Loucy (cell line): ENCODE measurements around the gene NANOS2.

Experiments
- H2AFZ ChIP-seq: fragments of 200-600 bp; sonication (generic); 2 replicates; pipeline ENCODE4 v1.6.0; 2016; ENCODE audit warnings: antibody characterized with exemption, mild to moderate bottlenecking, low read length, moderate library complexity
- H3F3A ChIP-seq: fragments of 200-600 bp; 2 replicates; pipeline ENCODE4 v1.6.0; 2016; ENCODE audit warnings: antibody characterized with exemption, low read depth, mild to moderate bottlenecking
- H3K27me3 ChIP-seq: fragments of 200-600 bp; sonication (generic); 2 replicates; pipeline ENCODE4 v1.6.1; 2014; ENCODE audit warnings: low read length, mild to moderate bottlenecking; ENCODE audit not compliant: insufficient read depth, poor library complexity, severe bottlenecking
- H3K36me3 ChIP-seq: fragments of 200-600 bp; sonication (generic); 2 replicates; pipeline ENCODE4 v1.6.1; 2016; ENCODE audit warnings: low read length; ENCODE audit not compliant: insufficient read depth
- H3K4me1 ChIP-seq: fragments of 200-600 bp; sonication (generic); 2 replicates; pipeline ENCODE4 v1.5.1; 2014; ENCODE audit warnings: low read length, mild to moderate bottlenecking; ENCODE audit not compliant: insufficient read depth, poor library complexity, severe bottlenecking
- H3K4me2 ChIP-seq: fragments of 200-600 bp; sonication (generic); 2 replicates; pipeline ENCODE4 v1.6.0; 2014; ENCODE audit warnings: antibody characterized with exemption, low read length, low read depth, mild to moderate bottlenecking; ENCODE audit not compliant: poor library complexity, severe bottlenecking
- H3K4me3 ChIP-seq: fragments of 200-600 bp; sonication (generic); 2 replicates; pipeline ENCODE4 v1.5.1; 2014; ENCODE audit warnings: low read length, mild to moderate bottlenecking, mixed read lengths; ENCODE audit not compliant: poor library complexity, severe bottlenecking
- H3K79me2 ChIP-seq: fragments of 200-600 bp; sonication (generic); 2 replicates; pipeline ENCODE4 v1.6.1; 2014; ENCODE audit warnings: low read length; ENCODE audit not compliant: insufficient read depth
- H3K9ac ChIP-seq: fragments of 200-600 bp; sonication (generic); 2 replicates; pipeline ENCODE4 v1.6.0; 2014; ENCODE audit warnings: mild to moderate bottlenecking, low read depth, low read length, moderate library complexity; ENCODE audit not compliant: poor library complexity, severe bottlenecking
- H3K9me2 ChIP-seq: fragments of 200-600 bp; sonication (generic); replicated peaks from 2 replicates; pipeline ENCODE4 v1.6.1; 2016; ENCODE audit warnings: low read depth, low read length, mixed read lengths
- H3K9me3 ChIP-seq: fragments of 200-600 bp; sonication (generic); 2 replicates; pipeline ENCODE4 v1.6.1; 2014; ENCODE audit warnings: mild to moderate bottlenecking, antibody characterized with exemption, low read length, low read depth; ENCODE audit not compliant: insufficient read depth
- H4K20me1 ChIP-seq: fragments of 200-600 bp; sonication (generic); 2 replicates; pipeline ENCODE4 v1.6.0; 2014; ENCODE audit warnings: antibody characterized with exemption, low read length, mild to moderate bottlenecking; ENCODE audit not compliant: insufficient read depth, poor library complexity, severe bottlenecking
- CTCF ChIP-seq: fragments of 200-600 bp; sonication (generic); conservative IDR thresholded peaks from 2 replicates; pipeline ENCODE4 v1.5.1; 2014; ENCODE audit warnings: mild to moderate bottlenecking, antibody characterized with exemption, low read length
- EZH2phosphoT487 ChIP-seq: fragments of 200-600 bp; IDR thresholded peaks from 2 replicates; pipeline ENCODE4 v1.6.1; 2018; ENCODE audit warnings: antibody characterized with exemption, mild to moderate bottlenecking, moderate library complexity, borderline replicate concordance

NANOS2 gene

DNA sequence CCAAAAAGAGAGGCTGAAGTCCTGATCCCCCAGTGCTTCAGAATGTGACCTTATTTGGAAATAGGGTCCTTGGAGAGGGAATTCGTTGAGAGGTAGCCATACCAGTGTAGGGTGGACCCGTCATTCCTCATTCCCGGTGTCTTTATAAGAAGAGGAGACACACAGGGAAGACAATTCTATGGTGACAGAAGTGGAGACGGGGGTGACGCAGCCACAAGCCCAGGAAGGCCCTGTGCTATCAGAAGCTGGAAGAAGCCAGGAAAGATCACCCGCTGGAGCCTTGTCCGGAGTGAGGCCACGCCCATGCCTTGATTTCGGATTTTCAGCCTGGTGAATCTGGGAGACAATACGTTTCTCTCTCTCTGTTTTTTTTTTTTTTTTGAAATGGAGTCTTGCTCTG is 9.6 kb downstream of the NANOS2 start:
- Histone ChIP-seq H3F3A (no peaks in the 10 kb centered on the region), H3K9me2 (no peaks in the 10 kb centered on the region), H3K4me2 (no peak overlapping the region), H3K4me1 (peaks cover 5% of the 10 kb centered on the region), H3K9me3 (no peaks in the 10 kb centered on the region), H4K20me1 (peaks cover 4% of the 10 kb centered on the region), H3K9ac (no peak overlapping the region), H3K79me2 (peaks cover 23% of the 10 kb centered on the region), H3K36me3 (no peaks in the 10 kb centered on the region), H3K4me3 (no peak overlapping the region), H3K27me3 (no peaks in the 10 kb centered on the region), H2AFZ (no peak overlapping the region)
- no peak for TF ChIP-seq EZH2phosphoT487
- no peak for TF ChIP-seq CTCF

- Histone ChIP-seq H3K9ac (peak overlapping the region; percentile 98), H3K36me3 (no peaks in the 10 kb centered on the region; the same call in 1 of the 2 replicates), H3K27me3 (no peaks in the 10 kb centered on the region), H3K79me2 (peaks cover 27% of the 10 kb centered on the region), H3K4me1 (peaks cover 5% of the 10 kb centered on the region), H4K20me1 (peaks cover 4% of the 10 kb centered on the region), H3K4me2 (peak overlapping the region; percentile 85), H3K4me3 (peak overlapping the region; percentile 99), H3F3A (no peaks in the 10 kb centered on the region), H2AFZ (peak overlapping the region; percentile 89), H3K9me2 (no peaks in the 10 kb centered on the region), H3K9me3 (no peaks in the 10 kb centered on the region)
- TF ChIP-seq EZH2phosphoT487 (no peak), CTCF (no peak)
Observed at GRCh38 chr19:45902651-45903625, 11.6 kb downstream of the NANOS2 start.

- Histone ChIP-seq H3K9ac (peak within 1 kb of the TSS; percentile 98), H2AFZ (peak within 1 kb of the TSS; percentile 93), H3K27me3 (no peaks in the 10 kb centered on the region), H3K4me2 (peak within 1 kb of the TSS; percentile 85), H4K20me1 (peaks cover 4% of the 10 kb centered on the region), H3K4me1 (peaks cover 5% of the 10 kb centered on the region), H3K9me2 (no peaks in the 10 kb centered on the region), H3K9me3 (no peaks in the 10 kb centered on the region), H3K36me3 (no peaks in the 10 kb centered on the region; the same call in 1 of the 2 replicates), H3F3A (no peaks in the 10 kb centered on the region), H3K4me3 (peak within 1 kb of the TSS; percentile 99), H3K79me2 (peaks cover 27% of the 10 kb centered on the region)
- TF ChIP-seq CTCF = 0 out of 2 replicates have a peak, but pooled peaks have one; percentile 12
- TF ChIP-seq EZH2phosphoT487 = no peak
Observed at GRCh38 chr19:45901912-45902650, 12.5 kb downstream of the NANOS2 start, which contains the start of gene MYPOP. Gene MYPOP (minus strand): TSS chr19:45902613. CDS start chr19:45901773, 840 bp downstream.
